ENCODE results near the gene RRBP1. TPM values are rescaled to one million over a fixed set of nuclear protein-coding genes. Genes with fewer than 3 reads are reported as not detected.
A peak's percentile ranks its signal among the peaks of the same experiment; 100 is the strongest.

The RRBP1 gene
- total RNA-seq, 1 donor from 2014 or later = 35.6 TPM

DNA sequence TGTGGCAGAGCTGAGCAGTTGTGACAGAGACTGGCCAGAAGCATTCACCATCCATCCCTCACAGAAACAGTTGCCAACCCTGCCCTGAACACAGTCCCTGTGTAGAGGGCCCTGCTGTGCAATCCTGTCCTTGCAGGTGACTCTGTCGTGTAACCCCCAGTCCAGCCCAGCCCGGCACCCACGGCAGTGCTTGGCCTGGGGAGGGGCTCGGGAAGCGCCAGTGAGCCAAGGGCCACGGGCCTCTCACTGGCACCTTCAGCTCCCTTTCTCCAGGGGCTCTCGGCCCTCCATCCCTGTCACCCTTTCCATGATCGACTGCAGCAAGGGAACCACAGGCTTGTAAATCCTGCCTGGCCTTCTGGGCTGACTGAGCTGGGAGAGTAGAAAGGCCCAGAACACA lies 53.0 kb downstream of the RRBP1 start:
- intact Hi-C loops (cut with micrococcal nuclease) = no loop called here
- ATAC-seq = no peak
- peak; percentile 7 for DNase-seq

DNA sequence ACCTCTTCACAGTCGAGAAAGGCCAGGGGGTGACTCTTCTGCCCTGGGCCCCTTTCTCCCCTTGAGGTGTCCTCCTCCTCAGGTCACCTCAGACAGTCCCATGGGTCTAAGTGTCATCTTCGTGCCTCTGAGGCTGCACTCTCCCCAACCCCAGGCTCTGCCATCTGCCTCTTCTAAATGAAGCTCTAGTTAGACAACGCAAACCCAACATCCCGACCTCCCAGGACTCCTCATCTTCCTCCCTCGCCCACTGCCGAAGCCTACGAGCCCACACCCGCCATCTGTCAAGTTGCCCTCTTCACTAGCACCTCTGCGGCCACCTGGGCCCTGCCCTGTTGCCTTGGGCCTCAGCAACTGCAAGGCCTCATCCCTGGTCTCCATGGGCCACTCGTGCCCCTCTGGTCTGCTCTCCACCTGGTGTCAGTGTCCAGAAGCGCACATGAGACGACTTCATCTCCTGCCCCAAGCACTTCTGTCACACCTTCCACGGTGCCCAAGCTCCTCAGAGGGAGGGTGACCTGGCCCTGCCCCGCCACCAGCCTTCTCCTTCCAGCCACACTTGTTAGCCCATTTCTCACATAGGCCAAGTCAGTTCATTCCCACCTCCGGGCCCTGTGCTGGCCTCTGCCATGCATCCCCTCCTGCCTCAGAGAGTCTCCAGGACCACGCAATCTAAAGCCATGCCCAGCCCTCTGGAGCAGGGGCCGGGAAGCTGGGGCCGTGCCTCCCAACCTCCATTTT lies 53.8 kb downstream of the RRBP1 start:
- intact Hi-C loops (cut with micrococcal nuclease) = no loop called here
- DNase-seq (peak; percentile 20), ATAC-seq (no peak)

DNA sequence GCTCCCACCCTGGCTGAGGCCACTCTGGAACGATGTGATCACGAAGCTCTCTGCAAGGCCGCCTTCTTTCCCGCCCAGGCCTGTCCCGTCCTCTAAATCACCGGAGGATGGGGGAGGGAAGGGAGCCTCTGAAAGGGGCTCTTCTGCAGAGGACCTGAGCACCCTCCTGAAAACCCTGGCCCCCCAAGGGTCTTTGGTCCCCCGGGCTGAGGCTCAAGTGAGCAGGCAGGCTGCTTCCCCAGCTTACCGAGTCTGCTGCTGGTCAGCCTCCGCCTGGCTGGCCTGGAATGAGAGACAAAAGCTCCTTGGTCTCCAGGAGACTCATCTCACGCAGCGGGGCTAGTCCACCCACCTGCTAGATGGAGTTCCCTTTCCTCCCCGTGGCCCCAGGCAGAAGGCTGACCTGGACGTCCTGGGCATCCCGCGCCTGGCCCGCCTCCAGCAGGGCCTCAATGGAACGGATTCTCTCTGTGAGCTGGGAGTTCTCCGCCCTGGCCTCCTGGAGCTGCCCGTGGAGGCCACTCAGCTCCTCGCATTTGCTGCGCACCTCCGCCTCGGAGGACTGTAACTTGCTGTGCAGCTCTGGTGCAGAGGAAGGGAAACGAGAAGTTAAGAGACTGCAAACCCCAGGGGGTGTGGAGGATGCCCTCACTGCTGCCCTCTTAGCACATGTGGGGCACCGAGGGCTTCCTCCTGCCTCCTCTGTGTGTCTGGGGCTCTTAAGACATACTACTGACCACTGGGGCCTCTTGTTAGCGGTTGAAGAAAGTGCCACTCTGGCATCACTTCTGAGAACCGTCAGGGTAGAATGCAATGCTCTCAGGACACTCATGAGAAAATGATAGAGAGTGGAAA lies 54.7 kb downstream of the RRBP1 start:
- intact Hi-C loops (cut with micrococcal nuclease) = no loop called here
- DNase-seq (peak; percentile 32), ATAC-seq (no peak)

DNA sequence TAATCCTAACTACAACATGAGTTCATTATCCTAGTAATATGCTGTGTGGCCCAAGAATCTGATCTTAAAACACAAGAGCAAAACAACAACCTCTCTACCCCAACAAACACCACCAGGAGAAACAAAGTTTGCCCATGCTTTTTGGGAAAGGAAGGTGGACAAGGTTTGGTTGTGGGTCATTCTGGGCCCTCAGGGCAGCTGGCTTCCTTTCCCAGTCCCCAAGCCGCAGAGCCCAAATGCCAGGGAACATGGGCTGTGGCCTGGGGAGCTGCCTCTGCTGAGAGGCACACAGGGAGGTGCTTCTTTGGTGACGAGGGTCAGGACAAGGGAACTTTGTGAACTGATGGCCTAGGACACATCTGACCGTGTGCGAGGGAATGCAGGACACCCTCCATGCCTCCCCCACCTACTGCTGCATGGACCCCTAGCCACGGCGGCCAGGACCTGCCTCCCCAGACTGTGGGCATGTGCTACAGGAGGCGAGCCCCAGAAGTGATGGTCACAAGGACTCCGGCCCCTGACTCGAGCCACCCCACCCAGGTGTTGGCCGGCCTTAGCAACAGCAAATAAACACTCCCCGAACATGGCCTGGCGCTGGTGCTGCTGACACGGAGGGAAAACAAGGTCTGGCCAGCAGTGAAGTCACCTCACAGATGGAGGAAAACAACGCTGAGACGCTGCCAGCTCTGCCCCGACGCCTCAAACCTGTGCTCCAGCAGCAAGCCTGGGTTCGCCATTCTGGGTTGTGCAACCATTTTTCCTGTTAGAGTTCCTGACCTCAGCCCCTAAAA lies 55.6 kb downstream of the RRBP1 start:
- intact Hi-C loops (cut with micrococcal nuclease) = no loop called here
- ATAC-seq (peak; percentile 63), DNase-seq (peak; percentile 72)

DNA sequence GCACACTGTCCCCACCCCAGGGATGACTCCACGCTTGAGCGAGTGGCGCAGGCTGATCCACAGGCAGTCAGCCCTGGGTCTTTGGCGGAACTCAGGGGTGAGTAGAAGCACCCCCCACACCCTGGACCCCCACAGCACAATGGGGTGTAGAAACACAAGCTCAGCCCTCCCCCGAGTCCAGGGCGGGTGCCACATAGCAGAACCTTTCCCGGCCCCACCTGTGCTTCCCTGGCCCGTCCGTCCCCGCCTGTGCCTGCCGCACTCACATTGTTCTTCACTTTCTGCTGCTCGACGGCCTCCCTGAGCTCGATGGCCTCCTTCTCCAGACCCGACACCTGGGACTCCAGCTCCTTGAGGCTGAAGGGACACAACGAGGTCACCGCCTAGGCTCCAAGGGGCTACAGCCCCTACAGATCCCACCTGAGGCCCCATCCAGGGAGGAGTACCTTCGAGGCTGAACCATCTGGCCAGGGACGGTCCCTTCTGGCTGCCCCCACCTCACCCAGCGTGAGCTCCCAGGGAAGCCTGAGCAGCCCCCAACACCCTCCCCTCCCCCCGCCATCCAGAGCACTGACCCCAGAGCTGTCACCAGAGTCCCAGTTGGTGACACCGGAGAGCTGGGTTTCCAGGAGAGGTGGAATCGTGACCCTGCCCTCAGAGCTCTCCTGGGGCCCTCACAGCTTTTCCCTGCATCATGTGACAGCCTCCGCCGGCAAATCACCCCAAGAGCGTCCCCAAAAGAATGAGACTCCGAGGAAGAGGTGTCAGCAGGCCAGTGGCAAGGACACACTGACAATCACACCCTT lies 56.6 kb downstream of the RRBP1 start:
- no peak for ATAC-seq
- intact Hi-C loops (cut with micrococcal nuclease) = no loop called here
- peak; percentile 15 for DNase-seq

DNA sequence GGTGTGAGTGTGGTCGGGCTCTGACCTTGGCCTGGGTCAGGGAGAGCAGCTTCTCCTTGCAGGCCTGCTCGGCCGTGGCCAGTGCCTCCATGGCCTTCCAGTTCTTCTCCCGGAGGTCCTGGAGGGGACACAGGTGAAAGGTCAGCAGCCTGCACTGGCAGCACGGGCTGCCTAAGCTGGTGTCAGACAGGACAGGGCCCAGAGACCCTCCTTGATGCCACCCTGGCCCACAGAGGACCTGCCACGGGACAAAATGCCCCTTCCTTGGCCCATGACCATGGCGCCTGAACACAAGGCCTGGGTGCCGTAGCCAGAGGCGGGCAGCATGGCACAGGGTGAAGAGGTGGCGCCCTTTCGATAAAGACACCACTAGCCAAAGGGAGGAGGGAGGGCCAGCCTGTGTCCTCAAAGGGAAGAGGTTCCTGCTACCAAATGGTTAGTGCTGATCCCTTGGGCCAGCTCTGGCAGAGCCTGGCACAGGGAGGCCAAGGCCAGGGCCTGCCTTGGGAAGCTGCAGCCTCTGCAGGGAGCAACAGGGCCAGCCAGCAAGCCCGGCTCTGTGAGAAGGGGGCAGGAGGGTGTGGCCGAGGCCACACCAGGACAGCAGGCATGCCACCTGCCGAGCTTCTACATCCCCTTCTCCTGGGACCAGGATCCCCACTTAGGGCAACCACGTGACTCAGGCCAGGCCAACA lies 57.3 kb downstream of the RRBP1 start:
- intact Hi-C loops (cut with micrococcal nuclease) = no loop called here
- DNase-seq (peak; percentile 23), ATAC-seq (no peak)

DNA sequence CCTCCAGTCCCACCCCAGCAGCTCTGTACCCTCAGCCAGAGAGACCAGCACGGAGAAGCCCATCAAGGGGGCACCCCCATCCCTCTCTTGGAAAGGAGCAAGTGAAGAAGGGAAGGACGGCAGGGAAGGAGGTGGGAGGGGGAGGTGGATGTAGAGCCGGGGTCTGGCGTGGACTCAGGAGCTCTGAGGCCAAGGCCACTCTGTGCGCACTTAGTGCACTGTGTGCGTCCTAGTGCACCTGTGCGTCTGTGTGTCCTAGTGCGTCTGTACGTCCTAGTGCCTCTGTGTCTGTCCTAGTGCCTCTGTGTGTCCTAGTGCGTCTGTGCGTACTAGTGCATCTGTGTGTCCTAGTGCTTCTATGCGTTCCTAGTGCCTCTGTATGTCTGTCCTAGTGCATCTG lies 58.0 kb downstream of the RRBP1 start:
- ATAC-seq = no peak
- DNase-seq = peak; percentile 17
- intact Hi-C loops (cut with micrococcal nuclease) = no loop called here

DNA sequence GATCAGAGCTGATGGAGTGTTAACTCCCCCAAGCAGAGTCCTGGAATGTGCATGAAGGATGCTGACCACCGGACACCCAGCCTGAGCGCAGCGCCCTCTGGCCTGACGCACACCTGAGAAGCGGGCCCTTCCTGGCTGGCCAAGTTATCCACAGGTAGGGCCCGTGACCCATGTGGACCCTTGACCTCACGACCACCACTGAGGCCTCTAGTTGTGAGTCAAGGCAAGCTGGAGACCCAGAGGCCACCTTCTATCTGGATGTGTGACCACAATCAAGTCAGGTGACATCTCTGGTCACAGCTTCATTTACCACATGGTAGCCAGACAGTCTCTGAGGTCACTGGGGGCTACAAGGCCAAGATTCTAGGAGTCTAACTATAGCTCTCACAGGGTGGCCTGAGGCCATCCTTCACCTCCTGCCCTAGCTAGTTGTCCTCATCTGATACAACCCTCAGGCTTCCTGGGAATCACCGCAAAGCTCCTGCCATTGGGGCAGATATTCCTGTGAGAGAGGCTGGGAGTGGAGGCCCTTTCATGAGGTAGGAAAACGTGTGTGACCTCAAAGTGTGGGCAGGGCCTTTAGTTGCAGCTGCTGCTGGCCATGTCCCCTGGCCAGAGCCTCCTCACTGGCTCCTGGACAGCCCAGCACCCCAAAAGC lies 59.1 kb downstream of the RRBP1 start:
- ATAC-seq = no peak
- DNase-seq = no peak
- intact Hi-C loops (cut with micrococcal nuclease) = no loop called here

DNA sequence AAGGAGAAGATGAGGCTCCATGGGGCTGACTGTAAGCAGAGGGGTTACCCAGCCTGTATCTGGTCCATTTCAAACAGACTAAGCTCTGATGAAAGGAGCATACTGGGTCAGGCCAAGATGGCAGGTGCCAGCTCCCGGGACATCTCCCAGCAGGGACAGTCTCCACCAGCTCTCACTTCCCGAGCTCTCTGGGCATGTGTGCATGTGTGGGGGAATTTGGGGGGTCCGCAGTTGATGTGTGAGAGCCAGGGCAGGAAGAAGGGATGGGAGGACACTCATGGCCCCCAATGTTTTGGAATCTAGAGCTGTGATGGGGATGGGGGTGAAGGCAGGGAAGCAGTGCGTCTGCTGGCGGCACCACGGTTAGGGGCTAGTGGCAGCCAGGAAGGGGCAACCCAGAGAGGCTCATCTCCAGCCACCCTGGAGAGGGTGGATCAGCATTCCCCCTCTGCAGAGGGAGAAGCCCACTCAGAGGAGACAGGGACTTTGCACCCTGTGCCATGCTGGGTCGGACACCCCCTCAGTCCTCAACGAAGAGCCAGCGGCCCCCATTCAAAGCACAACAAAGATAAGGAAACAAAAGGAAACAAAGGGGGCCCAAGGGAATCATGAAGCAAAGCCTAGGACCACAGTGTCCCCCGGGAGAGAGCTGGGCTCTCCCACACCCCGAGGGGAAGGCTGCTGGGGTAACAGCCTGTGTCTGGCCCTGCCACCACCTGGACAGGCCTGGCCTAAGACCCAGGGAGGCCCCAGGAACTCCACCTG lies 59.8 kb downstream of the RRBP1 start:
- ATAC-seq = no peak
- intact Hi-C loops (cut with micrococcal nuclease) = no loop called here
- peak; percentile 16 for DNase-seq

DNA sequence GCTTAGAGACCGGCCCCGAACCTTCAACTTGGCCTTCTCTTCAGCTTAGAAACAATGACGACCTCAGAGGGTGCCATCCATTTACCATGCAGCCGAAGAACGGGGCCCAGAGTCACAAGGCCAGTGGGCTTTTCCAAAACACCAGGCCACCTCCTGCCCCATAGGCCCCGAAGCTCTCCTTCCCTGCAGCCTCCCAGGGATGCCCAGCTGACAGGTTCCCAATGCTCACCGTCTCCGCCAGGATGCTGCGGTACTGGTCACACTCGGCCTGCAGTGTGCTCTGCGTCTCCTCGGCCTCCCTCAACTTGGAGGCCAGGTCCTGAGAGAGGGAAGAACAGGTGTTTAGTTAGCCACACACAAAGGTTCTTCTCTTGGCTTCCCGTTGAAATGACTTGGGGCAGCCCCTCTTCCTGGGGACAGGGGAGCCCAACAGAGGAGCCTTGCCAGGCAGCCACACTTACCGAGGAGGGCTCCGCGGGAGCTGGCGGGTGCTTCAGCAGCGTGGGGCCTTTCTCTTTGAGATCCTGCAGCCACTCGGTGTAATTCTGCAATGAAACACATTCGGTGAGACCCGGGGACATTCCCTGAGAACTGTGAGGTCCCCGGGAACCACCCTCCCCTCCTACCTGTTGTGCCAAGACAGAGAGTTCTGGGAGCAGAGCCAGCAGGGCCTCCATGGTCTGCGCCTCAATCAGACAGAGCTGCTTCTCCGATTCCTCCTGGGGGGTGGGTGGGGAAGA lies 60.6 kb downstream of the RRBP1 start:
- intact Hi-C loops (cut with micrococcal nuclease) = no loop called here
- DNase-seq (peak; percentile 22), ATAC-seq (no peak)

DNA sequence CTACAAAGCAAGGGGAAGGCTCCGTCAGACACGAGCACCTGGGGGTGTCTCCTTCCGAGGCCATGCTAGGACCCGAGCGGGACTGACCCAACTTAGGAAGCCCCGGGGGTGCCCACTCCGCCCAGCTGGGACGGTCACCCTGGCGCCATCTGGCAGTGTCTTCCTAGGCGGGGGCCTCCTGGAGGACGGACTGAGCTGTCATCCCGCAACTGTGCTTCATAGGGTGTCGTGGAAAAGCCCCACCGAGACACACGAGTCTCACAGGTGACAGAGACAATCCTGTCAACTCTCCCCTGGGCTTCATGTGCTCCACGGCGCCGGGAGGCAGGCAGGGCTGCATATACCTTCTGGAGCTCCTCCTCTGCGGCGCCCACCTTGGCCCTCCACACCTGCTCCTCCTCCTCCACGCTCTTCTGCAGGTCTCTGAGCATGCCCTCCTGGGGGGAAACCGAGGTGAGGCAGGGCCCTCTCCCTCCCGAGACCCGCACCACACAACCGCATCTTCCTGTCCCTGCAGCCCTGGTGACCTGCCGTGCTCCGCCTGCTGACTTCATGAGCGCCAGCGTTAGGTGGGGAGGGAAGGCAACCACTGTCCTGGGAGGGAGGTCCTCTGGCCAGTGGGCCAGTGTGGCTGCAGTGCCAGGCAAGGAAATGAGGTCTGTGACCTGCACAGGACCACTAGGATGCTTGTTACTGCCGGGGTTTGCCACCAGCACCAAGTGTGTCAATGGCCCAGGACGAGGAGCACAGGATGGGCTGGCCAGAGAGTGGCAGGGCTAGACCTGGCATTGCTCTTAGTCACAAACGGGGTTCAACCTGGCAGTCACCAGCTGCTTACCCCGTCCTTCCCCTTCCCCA lies 61.4 kb downstream of the RRBP1 start:
- intact Hi-C loops (cut with micrococcal nuclease) = no loop called here
- DNase-seq (peak; percentile 18), ATAC-seq (no peak)

DNA sequence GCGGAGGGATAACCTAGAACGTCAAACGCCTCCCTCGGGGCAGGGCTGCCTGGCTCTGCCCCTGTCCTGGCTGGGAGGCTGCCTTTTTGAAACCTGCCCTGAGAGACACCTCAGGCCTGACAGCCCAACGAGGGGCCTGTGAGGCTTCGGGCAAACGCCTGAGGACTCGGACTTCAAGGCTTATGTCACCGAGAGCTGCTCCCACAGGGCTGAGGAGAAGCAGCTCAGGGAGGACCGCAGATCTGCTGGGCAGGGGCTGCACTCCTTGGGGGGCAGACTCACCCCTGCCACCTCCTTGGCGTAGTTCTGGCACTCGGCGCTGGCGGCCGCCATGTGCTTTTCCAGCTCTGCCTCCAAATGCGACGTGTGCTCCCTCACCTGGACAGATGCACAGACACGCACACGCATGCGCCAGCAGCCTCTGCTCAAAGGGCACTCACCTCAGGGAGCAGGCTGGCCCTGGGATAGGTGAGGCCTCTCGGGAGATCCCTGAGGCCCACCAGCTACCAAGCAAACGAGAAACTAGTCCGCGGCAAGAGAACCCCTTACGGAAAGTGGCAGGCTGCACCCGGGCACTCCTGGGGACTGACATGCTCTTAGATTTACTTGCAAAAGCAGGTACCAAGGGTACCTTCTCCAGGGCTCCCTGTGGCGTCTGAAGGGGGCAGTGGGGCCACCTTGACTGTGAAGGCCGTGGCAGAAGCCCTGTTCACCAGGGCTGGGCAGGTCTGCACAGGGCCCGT lies 62.5 kb downstream of the RRBP1 start:
- intact Hi-C loops (cut with micrococcal nuclease) = no loop called here
- ATAC-seq (no peak), DNase-seq (peak; percentile 28)

DNA sequence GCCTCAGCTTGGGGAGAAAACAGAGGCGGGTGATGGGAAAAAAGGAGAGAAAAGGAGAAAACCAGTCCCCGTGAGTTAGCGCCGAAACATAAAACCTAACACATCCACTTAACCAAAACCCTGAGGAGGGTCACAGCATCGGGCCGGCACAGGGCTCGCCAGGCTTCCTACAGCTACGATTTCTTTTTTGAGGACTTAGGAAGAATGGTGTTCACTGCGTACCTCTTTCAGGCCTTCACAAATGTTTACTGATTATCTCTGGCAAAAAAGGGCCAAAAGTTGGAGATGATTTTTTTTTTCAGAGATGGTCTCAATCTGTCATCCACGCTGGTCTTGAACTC lies 63.4 kb downstream of the RRBP1 start:
- intact Hi-C loops (cut with micrococcal nuclease) = no loop called here
- DNase-seq = no peak
- no peak for ATAC-seq

DNA sequence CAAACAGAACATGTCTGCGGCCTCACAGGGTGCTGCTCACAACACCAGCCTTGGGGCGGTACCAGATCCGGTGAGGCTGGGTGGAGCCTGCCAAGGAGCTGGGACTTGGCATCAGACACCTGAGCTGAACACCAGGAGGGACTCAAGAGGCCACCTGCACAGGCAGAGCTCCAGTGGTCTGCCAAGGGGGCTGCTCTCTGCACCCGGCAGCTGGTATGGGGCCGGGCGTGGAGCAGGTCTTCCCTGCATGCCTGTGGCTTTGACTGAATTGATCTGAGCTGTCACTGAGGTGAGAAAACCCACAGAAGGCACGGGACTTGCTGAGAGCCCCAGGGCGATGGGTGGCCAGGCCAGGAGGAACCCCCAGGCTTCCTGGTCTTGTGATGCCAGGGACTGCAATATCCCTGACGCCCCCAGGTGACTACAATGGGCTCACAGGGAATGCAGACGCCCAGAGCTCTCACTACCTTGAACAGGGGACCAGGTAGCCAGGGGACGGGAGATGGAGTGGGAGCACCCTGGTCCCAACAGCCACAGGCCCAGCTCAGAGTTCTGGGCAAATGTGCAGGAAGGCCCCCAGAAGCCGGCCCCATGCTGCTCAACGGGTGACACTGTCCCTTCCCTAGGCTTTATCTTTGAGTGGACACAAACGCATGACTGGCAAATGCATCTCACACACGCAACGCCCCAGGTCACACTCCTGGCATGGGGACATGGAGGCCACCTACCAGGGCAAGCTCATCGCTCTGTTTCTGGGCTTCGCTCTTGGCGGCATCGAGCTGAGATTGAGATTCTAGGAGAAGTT lies 64.0 kb downstream of the RRBP1 start:
- DNase-seq = no peak
- no peak for ATAC-seq
- intact Hi-C loops (cut with micrococcal nuclease) = no loop called here
